Rectal smooth muscle tissue (tissue), 1 donor: Measurements from ENCODE around the gene ARSI.
A peak's percentile ranks its signal among the peaks of the same experiment; 100 is the strongest.

Experiments used
- H3K27ac ChIP-seq: one replicate; pipeline ENCODE4 v1.7.0; 2013; ENCODE audit warnings: low read depth, low read length, inconsistent platforms
- H3K27me3 ChIP-seq: one replicate; pipeline ENCODE4 v1.7.0; 2013; ENCODE audit warnings: low read length; ENCODE audit not compliant: control insufficient read depth, insufficient read depth
- H3K36me3 ChIP-seq: one replicate; pipeline ENCODE4 v1.7.0; 2013; ENCODE audit warnings: low read length; ENCODE audit not compliant: control insufficient read depth, insufficient read depth
- H3K4me1 ChIP-seq: one replicate; pipeline ENCODE4 v1.7.0; 2013; ENCODE audit warnings: low read length; ENCODE audit not compliant: control insufficient read depth, insufficient read depth
- H3K4me3 ChIP-seq: one replicate; pipeline ENCODE4 v1.7.0; 2013; ENCODE audit warnings: low read length
- H3K9ac ChIP-seq: one replicate; pipeline ENCODE4 v1.7.0; 2013; ENCODE audit warnings: low read length

ARSI gene

GRCh38 chr5:150311015-150311692 lies 8.4 kb upstream of the ARSI start:
- H3K4me1 ChIP-seq, result no peaks in the 10 kb centered on the region
- H3K36me3 ChIP-seq, result no peaks in the 10 kb centered on the region
- H3K27me3 ChIP-seq, result no peaks in the 10 kb centered on the region
- H3K4me3 ChIP-seq, result no peak overlapping the region
- H3K27ac ChIP-seq, result no peak overlapping the region
- H3K9ac ChIP-seq, result no peak overlapping the region

- no peaks in the 10 kb centered on the region for H3K36me3 ChIP-seq
- H3K4me1 ChIP-seq, result no peaks in the 10 kb centered on the region
- H3K4me3 ChIP-seq, result no peak overlapping the region
- no peaks in the 10 kb centered on the region for H3K27me3 ChIP-seq
- H3K27ac ChIP-seq, result no peak overlapping the region
- no peak overlapping the region for H3K9ac ChIP-seq
Observed at GRCh38 chr5:150310246-150310645, 7.5 kb upstream of the ARSI start.

- no peak overlapping the region for H3K4me3 ChIP-seq
- H3K36me3 ChIP-seq, result no peaks in the 10 kb centered on the region
- no peaks in the 10 kb centered on the region for H3K27me3 ChIP-seq
- H3K9ac ChIP-seq, result no peak overlapping the region
- peaks cover 2% of the 10 kb centered on the region for H3K4me1 ChIP-seq
- no peak overlapping the region for H3K27ac ChIP-seq
Observed at GRCh38 chr5:150309886-150310239, 7.2 kb upstream of the ARSI start.

GRCh38 chr5:150309101-150309885 lies 6.6 kb upstream of the ARSI start:
- Histone ChIP-seq H3K27me3 (no peaks in the 10 kb centered on the region), H3K4me1 (peaks cover 3% of the 10 kb centered on the region), H3K4me3 (no peak overlapping the region), H3K36me3 (no peaks in the 10 kb centered on the region), H3K27ac (no peak overlapping the region), H3K9ac (no peak overlapping the region)

- Histone ChIP-seq H3K9ac (no peak overlapping the region), H3K4me1 (peaks cover 10% of the 10 kb centered on the region), H3K4me3 (no peak overlapping the region), H3K27me3 (peaks cover 3% of the 10 kb centered on the region), H3K27ac (no peak overlapping the region), H3K36me3 (no peaks in the 10 kb centered on the region)
Observed at GRCh38 chr5:150307617-150308426, 5.1 kb upstream of the ARSI start.

- Histone ChIP-seq H3K27me3 (peaks cover 3% of the 10 kb centered on the region), H3K4me1 (peaks cover 10% of the 10 kb centered on the region), H3K27ac (no peak overlapping the region), H3K36me3 (no peaks in the 10 kb centered on the region), H3K9ac (no peak overlapping the region), H3K4me3 (no peak overlapping the region)
Observed at GRCh38 chr5:150306775-150307174, 4.1 kb upstream of the ARSI start.

- Histone ChIP-seq H3K27ac (no peak overlapping the region), H3K4me1 (peaks cover 10% of the 10 kb centered on the region), H3K4me3 (no peak overlapping the region), H3K27me3 (peaks cover 3% of the 10 kb centered on the region), H3K36me3 (no peaks in the 10 kb centered on the region), H3K9ac (no peak overlapping the region)
Observed at GRCh38 chr5:150305557-150305956, 2.9 kb upstream of the ARSI start.

- Histone ChIP-seq H3K27me3 (peaks cover 3% of the 10 kb centered on the region), H3K4me3 (no peak overlapping the region), H3K4me1 (peaks cover 10% of the 10 kb centered on the region), H3K27ac (no peak overlapping the region), H3K36me3 (no peaks in the 10 kb centered on the region), H3K9ac (no peak overlapping the region)
Observed at GRCh38 chr5:150305095-150305494, 2.4 kb upstream of the ARSI start.

- Histone ChIP-seq H3K4me1 (peaks cover 10% of the 10 kb centered on the region), H3K27ac (peak overlapping the region; percentile 33), H3K4me3 (no peak overlapping the region), H3K36me3 (no peaks in the 10 kb centered on the region), H3K9ac (no peak overlapping the region), H3K27me3 (peaks cover 3% of the 10 kb centered on the region)
Observed at GRCh38 chr5:150304481-150305081, 1.9 kb upstream of the ARSI start.

GRCh38 chr5:150303660-150304386 lies 1.1 kb upstream of the ARSI start:
- Histone ChIP-seq H3K36me3 (no peaks in the 10 kb centered on the region), H3K4me1 (peaks cover 10% of the 10 kb centered on the region), H3K9ac (no peak overlapping the region), H3K27ac (peak overlapping the region; percentile 42), H3K4me3 (no peak overlapping the region), H3K27me3 (peaks cover 3% of the 10 kb centered on the region)

GRCh38 chr5:150303070-150303615 lies 438 bp upstream of the ARSI start:
- Histone ChIP-seq H3K9ac (no peak overlapping the region), H3K27me3 (peaks cover 3% of the 10 kb centered on the region), H3K4me3 (peak overlapping the region; percentile 43), H3K36me3 (no peaks in the 10 kb centered on the region), H3K4me1 (peaks cover 12% of the 10 kb centered on the region), H3K27ac (peak overlapping the region; percentile 42)
